GM12865 (cell line): ENCODE results near the gene CCDC85B.

Source experiments
- DNase-seq: peaks from one replicate; pipeline ENCODE4 v3.0.0; 2010; ENCODE audit warnings: low read depth
- H3K4me3 ChIP-seq: 2 replicates; pipeline ENCODE4 v1.5.1; 2011; ENCODE audit warnings: mild to moderate bottlenecking, low read depth, low read length, control low read depth
- TF ChIP-seq, protein P1 (sequence below): IDR thresholded peaks from 2 replicates; pipeline ENCODE4 v1.5.1; 2011; ENCODE audit warnings: low read length, control low read depth, low read depth, inconsistent platforms; ENCODE audit not compliant: insufficient read depth; ENCODE audit errors: missing control alignments

CCDC85B gene

DNA sequence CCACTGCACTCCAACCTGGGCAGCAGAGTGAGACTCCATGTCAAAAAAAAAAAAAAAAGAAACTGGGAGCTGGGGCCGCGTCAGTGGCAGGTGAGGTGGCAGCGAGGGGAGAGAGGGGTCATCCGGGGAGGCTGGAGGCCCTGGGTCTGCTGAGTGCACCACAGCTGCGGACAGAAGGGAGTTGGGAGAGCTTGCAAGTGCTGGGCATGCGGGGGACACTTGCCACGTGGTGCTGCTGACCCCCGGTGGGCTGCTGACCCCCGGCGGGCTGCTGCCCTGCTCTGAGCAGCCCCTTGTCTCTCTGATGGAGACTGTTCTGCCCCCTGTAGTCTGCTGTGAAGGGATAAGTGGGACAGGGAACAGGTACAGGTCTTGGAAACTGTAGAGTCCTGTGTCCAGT is 31.4 kb downstream of the CCDC85B start:
- no peak for DNase-seq
- no peak overlapping the region for H3K4me3 ChIP-seq
- TF ChIP-seq, protein P1, sequence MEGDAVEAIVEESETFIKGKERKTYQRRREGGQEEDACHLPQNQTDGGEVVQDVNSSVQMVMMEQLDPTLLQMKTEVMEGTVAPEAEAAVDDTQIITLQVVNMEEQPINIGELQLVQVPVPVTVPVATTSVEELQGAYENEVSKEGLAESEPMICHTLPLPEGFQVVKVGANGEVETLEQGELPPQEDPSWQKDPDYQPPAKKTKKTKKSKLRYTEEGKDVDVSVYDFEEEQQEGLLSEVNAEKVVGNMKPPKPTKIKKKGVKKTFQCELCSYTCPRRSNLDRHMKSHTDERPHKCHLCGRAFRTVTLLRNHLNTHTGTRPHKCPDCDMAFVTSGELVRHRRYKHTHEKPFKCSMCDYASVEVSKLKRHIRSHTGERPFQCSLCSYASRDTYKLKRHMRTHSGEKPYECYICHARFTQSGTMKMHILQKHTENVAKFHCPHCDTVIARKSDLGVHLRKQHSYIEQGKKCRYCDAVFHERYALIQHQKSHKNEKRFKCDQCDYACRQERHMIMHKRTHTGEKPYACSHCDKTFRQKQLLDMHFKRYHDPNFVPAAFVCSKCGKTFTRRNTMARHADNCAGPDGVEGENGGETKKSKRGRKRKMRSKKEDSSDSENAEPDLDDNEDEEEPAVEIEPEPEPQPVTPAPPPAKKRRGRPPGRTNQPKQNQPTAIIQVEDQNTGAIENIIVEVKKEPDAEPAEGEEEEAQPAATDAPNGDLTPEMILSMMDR: no peak

DNA sequence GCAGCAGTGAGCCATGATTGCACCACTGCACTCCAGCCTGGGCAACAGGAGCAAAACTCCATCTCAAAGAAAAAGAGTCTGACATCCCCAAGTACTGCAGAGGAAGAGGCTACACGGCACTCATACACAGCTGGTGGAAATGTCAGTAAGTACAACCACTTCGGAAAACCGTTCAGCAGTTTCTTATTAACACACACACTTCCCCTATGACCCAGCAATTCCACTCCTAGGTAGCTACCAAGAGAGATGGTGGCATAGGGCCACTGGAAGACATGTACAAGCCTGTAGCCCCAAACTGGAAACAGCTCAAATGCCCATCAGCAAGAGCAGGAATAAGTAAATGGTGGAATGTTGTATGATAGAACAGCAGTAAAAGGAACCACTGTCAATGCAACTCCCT is 32.1 kb downstream of the CCDC85B start:
- no peak overlapping the region for H3K4me3 ChIP-seq
- TF ChIP-seq, protein P1: no peak
- DNase-seq: no peak

DNA sequence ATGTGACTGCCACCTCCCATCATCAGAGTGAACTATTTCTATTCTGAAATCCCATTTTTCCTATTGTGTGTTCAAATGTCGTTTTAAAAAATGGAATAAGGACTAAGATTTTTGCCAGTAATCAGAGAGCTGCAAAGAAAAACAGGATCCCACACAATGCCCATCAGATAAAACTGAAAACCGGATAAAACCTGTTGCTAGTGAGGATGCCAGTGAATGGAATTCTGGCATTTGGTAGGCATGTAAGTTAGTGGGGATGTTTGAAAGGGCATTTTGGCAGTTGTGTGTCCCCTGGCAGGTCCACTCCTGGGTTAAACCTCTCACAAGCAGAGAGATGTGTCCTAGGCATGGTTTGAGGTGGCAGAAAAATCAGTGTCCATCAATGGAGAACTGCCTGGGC is 34.9 kb downstream of the CCDC85B start:
- H3K4me3 ChIP-seq: no peak overlapping the region
- TF ChIP-seq, protein P1: no peak
- no peak for DNase-seq

DNA sequence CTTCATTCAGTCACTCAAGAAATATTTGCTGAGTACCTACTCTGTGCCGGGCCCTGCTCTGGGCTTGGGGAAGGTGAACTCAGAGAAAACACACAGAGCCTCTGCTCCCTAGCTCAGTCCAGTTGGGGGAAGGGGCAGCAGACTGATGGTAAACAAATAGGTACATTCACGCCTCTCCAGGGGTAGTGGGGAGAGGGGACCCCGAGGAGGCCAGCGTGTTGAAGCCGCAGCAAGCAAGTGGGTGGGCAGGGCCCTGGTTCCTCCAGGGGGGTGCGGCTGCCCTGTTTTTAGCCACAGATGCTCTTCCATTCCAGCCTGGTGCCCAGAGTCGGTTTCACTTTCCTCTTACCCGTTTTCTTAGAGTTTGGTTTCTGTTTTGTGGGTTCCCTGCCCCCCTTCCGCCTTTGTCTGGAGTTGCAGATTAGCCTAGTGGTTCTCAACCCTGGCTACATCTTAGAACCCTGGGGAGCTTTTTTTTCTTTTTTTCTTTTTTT is 37.5 kb downstream of the CCDC85B start:
- DNase-seq: peak; percentile 94
- peak overlapping the region; percentile 58 for H3K4me3 ChIP-seq
- TF ChIP-seq, protein P1: no peak

DNA sequence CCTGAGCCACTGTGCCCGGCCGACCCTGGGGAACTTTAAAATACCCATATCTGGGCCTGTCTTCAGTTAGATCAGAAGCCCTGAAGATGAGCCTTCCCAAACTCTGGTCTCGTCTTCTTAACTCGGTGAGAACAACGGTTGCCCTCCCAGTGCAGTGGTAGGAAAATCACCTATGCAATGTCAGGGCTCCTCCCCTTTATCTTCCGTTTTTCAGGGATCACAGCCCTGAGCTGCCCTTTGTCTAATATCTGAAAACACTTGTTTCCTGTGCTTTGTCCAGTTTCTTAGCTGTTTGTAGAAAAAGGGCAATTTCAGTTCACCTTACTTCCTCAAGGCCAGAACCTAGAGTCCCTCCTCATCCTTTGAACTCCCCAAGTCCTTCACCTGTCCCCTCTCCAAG is 38.2 kb downstream of the CCDC85B start:
- peak; percentile 55 for DNase-seq
- TF ChIP-seq, protein P1: no peak

DNA sequence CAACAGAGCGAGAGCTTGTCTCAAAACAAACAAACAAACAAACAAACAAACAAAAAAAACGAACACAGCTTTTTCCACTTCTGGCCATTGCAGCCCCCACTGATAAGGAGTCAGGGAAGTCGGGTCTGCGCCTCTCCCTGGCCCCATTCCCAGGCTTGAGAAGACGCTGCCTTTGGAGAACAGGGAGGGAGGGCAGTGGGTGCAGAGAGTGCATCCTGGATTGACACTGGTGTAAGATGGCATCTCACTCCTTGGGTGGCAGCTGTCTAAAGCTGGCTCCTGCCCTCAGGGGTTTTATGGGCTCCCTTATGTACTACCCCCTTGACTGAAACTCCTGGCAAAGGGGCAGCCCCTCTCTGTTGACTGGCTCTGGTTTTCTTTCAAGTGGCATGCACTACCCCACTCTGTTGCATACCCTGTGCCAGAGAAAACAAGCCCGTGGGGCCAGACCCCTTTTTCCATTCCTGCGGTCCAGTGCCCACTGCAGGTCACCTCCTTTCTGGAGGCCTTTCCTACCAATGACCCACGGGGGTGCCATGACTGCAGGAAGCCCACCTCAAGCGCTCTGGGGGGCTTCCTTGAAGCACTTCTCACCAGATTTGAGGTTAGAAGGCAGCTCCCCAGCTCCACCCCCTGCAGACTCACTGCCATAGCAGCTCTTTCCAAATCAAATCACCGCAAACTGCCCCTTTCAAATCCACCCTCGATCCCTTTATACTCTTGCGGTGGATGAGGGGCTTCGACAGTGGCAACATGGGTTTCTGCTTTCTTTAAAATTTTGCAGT is 41.5 kb downstream of the CCDC85B start:
- TF ChIP-seq, protein P1: no peak
- no peak overlapping the region for H3K4me3 ChIP-seq
- no peak for DNase-seq

More for the DNA sequence above, 38.2 kb downstream of the CCDC85B start:
- H3K4me3 ChIP-seq: peak overlapping the region; percentile 58; the same call in 1 of the 2 replicates

DNA sequence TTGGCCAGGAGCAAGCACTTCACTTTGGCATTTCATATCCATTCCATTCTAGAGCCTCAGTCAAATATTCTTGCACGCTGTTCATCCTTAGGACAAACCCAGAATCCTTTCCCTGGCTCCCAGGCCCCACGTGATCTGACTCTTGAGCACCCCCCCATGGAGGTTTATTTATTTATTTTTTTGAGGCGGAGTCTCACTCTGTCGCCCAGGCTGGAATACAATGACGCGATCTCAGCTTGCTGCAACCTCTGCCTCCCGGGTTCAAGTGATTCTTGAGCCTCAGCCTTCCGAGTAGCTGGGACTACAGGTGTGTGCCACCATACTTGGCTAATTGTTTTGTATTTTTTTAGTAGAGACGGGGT is 42.1 kb downstream of the CCDC85B start:
- TF ChIP-seq, protein P1: no peak
- no peak overlapping the region for H3K4me3 ChIP-seq
- no peak for DNase-seq
